PC-9 (cell line): ENCODE data around the gene TPD52L1. TPM values are rescaled to one million over a fixed set of nuclear protein-coding genes. Genes with fewer than 3 reads are reported as not detected.

Experiments used
- BruUV-seq: library from RNA; stranded (reverse); fragments of 400-500 nt; replicated peaks from 2 replicates; lab custom pipeline; 2021; lab: Mats Ljungman, UMichigan
- CTCF ChIA-PET: fragments of 300-600 bp; sonication (Branson Sonifier 250); formaldehyde crosslinking; loops from one replicate; lab custom pipeline; 2022; ENCODE audit warnings: antibody characterized with exemption; lab: Charles Lee
- POLR2A ChIA-PET: fragments of 300-600 bp; sonication (Branson Sonifier 250); formaldehyde crosslinking; loops from one replicate; lab custom pipeline; 2022; ENCODE audit warnings: antibody characterized with exemption; ENCODE audit not compliant: unreplicated experiment; lab: Charles Lee
- DNase-seq, 2 experiments: peaks; one replicate each; pipeline versions ENCODE4 v3.0.0 to v3.0.0-alpha.2; 2015 to 2022; ENCODE audit warnings: mixed read lengths in 1 of 2
- H2AFZ ChIP-seq: fragments of 200-600 bp; sonication (generic); 2 replicates; pipeline ENCODE4 v1.8.1; 2017; ENCODE audit warnings: antibody characterized with exemption
- H3F3A ChIP-seq: fragments of 200-600 bp; sonication (generic); 2 replicates; pipeline ENCODE4 v1.8.1; 2017; ENCODE audit warnings: antibody characterized with exemption, mild to moderate bottlenecking, low read depth; ENCODE audit not compliant: insufficient read depth
- H3K27ac ChIP-seq: fragments of 200-600 bp; sonication (generic); 2 replicates; pipeline ENCODE4 v1.6.1; 2016; ENCODE audit warnings: mixed run types
- H3K27me3 ChIP-seq: fragments of 200-600 bp; sonication (generic); 2 replicates; pipeline ENCODE4 v1.6.1; 2016; ENCODE audit warnings: low read depth, mixed run types; ENCODE audit not compliant: insufficient read depth
- H3K36me3 ChIP-seq: fragments of 200-600 bp; sonication (generic); 2 replicates; pipeline ENCODE4 v1.6.1; 2016; ENCODE audit warnings: low read depth, mixed run types
- H3K4me1 ChIP-seq: fragments of 200-600 bp; sonication (generic); replicated peaks from 2 replicates; pipeline ENCODE4 v1.6.1; 2016; ENCODE audit warnings: mixed run types; ENCODE audit not compliant: insufficient read depth
- H3K4me2 ChIP-seq: fragments of 200-600 bp; sonication (generic); 2 replicates; pipeline ENCODE4 v1.6.1; 2017; ENCODE audit warnings: mixed run types
- H3K4me3 ChIP-seq: fragments of 200-600 bp; sonication (generic); 2 replicates; pipeline ENCODE4 v1.6.1; 2016; ENCODE audit warnings: mixed run types
- H3K79me2 ChIP-seq: fragments of 200-600 bp; sonication (generic); 2 replicates; pipeline ENCODE4 v1.6.1; 2017; ENCODE audit warnings: low read depth, mixed run types
- H3K9me2 ChIP-seq: fragments of 200-600 bp; sonication (generic); 2 replicates; pipeline ENCODE4 v1.8.1; 2017; ENCODE audit warnings: mild to moderate bottlenecking; ENCODE audit not compliant: insufficient read depth
- H3K9me3 ChIP-seq: fragments of 200-600 bp; sonication (generic); 2 replicates; pipeline ENCODE4 v1.8.1; 2016; ENCODE audit warnings: low read depth; ENCODE audit not compliant: insufficient read depth
- H4K20me1 ChIP-seq: fragments of 200-600 bp; sonication (generic); 2 replicates; pipeline ENCODE4 v1.8.1; 2017; ENCODE audit not compliant: insufficient read depth
- CTCF ChIP-seq: fragments of 200-600 bp; sonication (generic); conservative IDR thresholded peaks from 2 replicates; pipeline ENCODE4 v1.6.1; 2017; ENCODE audit warnings: mixed run types, antibody characterized with exemption, mild to moderate bottlenecking, moderate library complexity
- EZH2 ChIP-seq: fragments of 200-600 bp; sonication (generic); IDR thresholded peaks from 2 replicates; pipeline ENCODE4 v1.8.0; 2017; ENCODE audit warnings: antibody characterized with exemption, low read depth
- intact Hi-C: fragments of 100-400 bp; cut with micrococcal nuclease; formaldehyde crosslinking; loops from one replicate; pipeline ENCODE4 v1.10.0; 2022; ENCODE audit not compliant: unreplicated experiment
- total RNA-seq: library from RNA; stranded (reverse); gene quantifications from 2 replicates; pipeline ENCODE4 v1.2.3, GENCODE V29; 2021

TPD52L1 gene
- total RNA-seq, 1 experiment from 2014 or later: 203 TPM

GRCh38 chr6:125217369-125217768 lies 63.8 kb downstream of the TPD52L1 start:
- TF ChIP-seq EZH2: no peak
- no peak for TF ChIP-seq CTCF
- intact Hi-C loops: loop anchor here (1.0 kb wide), 1 partner anchor 28 kb away; no protein-coding TSS in a partner anchor
- Histone ChIP-seq H3K79me2 (peaks cover 3% of the 10 kb centered on the region; the same call in 1 of the 2 replicates), H3K9me3 (no peaks in the 10 kb centered on the region; the same call in 1 of the 2 replicates), H2AFZ (no peak overlapping the region), H3K27ac (no peak overlapping the region), H3K36me3 (no peaks in the 10 kb centered on the region), H3K4me1 (no peaks in the 10 kb centered on the region), H3K4me2 (no peak overlapping the region), H3K4me3 (no peak overlapping the region), H3F3A (0 out of 2 replicates have a peak, but pooled peaks cover 4% of the 10 kb centered on the region), H3K27me3 (no peaks in the 10 kb centered on the region), H3K9me2 (0 out of 2 replicates have a peak, but pooled peaks cover 3% of the 10 kb centered on the region), H4K20me1 (no peaks in the 10 kb centered on the region; the same call in 1 of the 2 replicates)
- no TSS peak for BruUV-seq
- DNase-seq: no peak
- ChIA-PET CTCF (no interaction called here), POLR2A (no interaction called here)

- no peaks in the 10 kb centered on the region; the same call in 1 of the 2 replicates for H4K20me1 ChIP-seq
- H3K9me3 ChIP-seq: no peaks in the 10 kb centered on the region; the same call in 1 of the 2 replicates
- H3K27me3 ChIP-seq: no peaks in the 10 kb centered on the region
- BruUV-seq: no TSS peak
- H3K4me2 ChIP-seq: no peak overlapping the region
- H3K36me3 ChIP-seq: no peaks in the 10 kb centered on the region
- ChIA-PET CTCF (no interaction called here), POLR2A (no interaction called here)
- peaks cover 3% of the 10 kb centered on the region; the same call in 1 of the 2 replicates for H3K79me2 ChIP-seq
- no peak overlapping the region for H2AFZ ChIP-seq
- no peak overlapping the region for H3K4me3 ChIP-seq
- DNase-seq: no peak
- no peak overlapping the region for H3K27ac ChIP-seq
- 0 out of 2 replicates have a peak, but pooled peaks cover 4% of the 10 kb centered on the region for H3F3A ChIP-seq
- H3K4me1 ChIP-seq: no peaks in the 10 kb centered on the region
- intact Hi-C loops: loop anchor here (1.0 kb wide), 1 partner anchor 27 kb away; no protein-coding TSS in a partner anchor
- no peak for TF ChIP-seq CTCF
- TF ChIP-seq EZH2: no peak
- H3K9me2 ChIP-seq: 0 out of 2 replicates have a peak, but pooled peaks cover 3% of the 10 kb centered on the region
Measured at GRCh38 chr6:125217992-125218391, 64.4 kb downstream of the TPD52L1 start.

- Histone ChIP-seq H4K20me1 (no peaks in the 10 kb centered on the region; the same call in 1 of the 2 replicates), H2AFZ (no peak overlapping the region), H3K4me2 (no peak overlapping the region), H3K9me2 (0 out of 2 replicates have a peak, but pooled peaks cover 3% of the 10 kb centered on the region), H3K36me3 (no peaks in the 10 kb centered on the region), H3K27me3 (no peaks in the 10 kb centered on the region), H3F3A (0 out of 2 replicates have a peak, but pooled peaks cover 4% of the 10 kb centered on the region), H3K27ac (no peak overlapping the region), H3K9me3 (no peaks in the 10 kb centered on the region; the same call in 1 of the 2 replicates), H3K4me3 (no peak overlapping the region), H3K4me1 (no peaks in the 10 kb centered on the region), H3K79me2 (peaks cover 3% of the 10 kb centered on the region; the same call in 1 of the 2 replicates)
- CTCF ChIA-PET: no interaction called here
- intact Hi-C loops: no loop called here
- no TSS peak for BruUV-seq
- POLR2A ChIA-PET: no interaction called here
- no peak for DNase-seq
- no peak for TF ChIP-seq EZH2
- no peak for TF ChIP-seq CTCF
Measured at GRCh38 chr6:125219361-125219895, 65.9 kb downstream of the TPD52L1 start.
